Neural progenitor cell (in vitro differentiated cells): ENCODE measurements around the gene NDUFB7. TPM values are rescaled to one million over a fixed set of nuclear protein-coding genes. Genes with fewer than 3 reads are reported as not detected.

Experiments used
- DNase-seq: peaks from one replicate; pipeline ENCODE4 v3.0.0-alpha.2; 2016; ENCODE audit warnings: low spot score
- H2AFZ ChIP-seq: fragments of 200-600 bp; sonication (generic); replicated peaks from 2 replicates; pipeline ENCODE4 v1.6.1; 2016; ENCODE audit warnings: antibody characterized with exemption
- H3F3A ChIP-seq: fragments of 200-600 bp; sonication (generic); 2 replicates; pipeline ENCODE4 v1.6.1; 2016; ENCODE audit warnings: antibody characterized with exemption, low read depth
- H3K27ac ChIP-seq: fragments of 200-600 bp; sonication (generic); 2 replicates; pipeline ENCODE4 v1.5.1; 2016; ENCODE audit warnings: mild to moderate bottlenecking
- H3K27me3 ChIP-seq: fragments of 200-600 bp; sonication (generic); 2 replicates; pipeline ENCODE4 v1.6.1; 2016; ENCODE audit warnings: mild to moderate bottlenecking, moderate library complexity
- H3K36me3 ChIP-seq: fragments of 200-600 bp; sonication (generic); 2 replicates; pipeline ENCODE4 v1.5.1; 2016
- H3K4me1 ChIP-seq: fragments of 200-600 bp; sonication (generic); 2 replicates; pipeline ENCODE4 v1.6.1; 2016; ENCODE audit warnings: mixed run types
- H3K4me2 ChIP-seq: fragments of 200-600 bp; sonication (generic); 2 replicates; pipeline ENCODE4 v1.6.1; 2016
- H3K4me3 ChIP-seq: fragments of 200-600 bp; sonication (generic); 2 replicates; pipeline ENCODE4 v1.5.1; 2016
- H3K79me2 ChIP-seq: fragments of 200-600 bp; sonication (generic); 2 replicates; pipeline ENCODE4 v1.6.1; 2016; ENCODE audit warnings: low read depth
- H3K9ac ChIP-seq: fragments of 200-600 bp; sonication (generic); 2 replicates; pipeline ENCODE4 v1.6.1; 2016
- H3K9me3 ChIP-seq: fragments of 200-600 bp; sonication (generic); 2 replicates; pipeline ENCODE4 v1.5.1; 2016; ENCODE audit warnings: low read depth
- H4K20me1 ChIP-seq: fragments of 200-600 bp; sonication (generic); 2 replicates; pipeline ENCODE4 v1.6.1; 2016; ENCODE audit warnings: low read depth
- H3K27ac Mint-ChIP-seq: 3 replicates; pipeline ENCODE4 v1.8.0; 2021; ENCODE audit warnings: mixed read lengths
- H3K27me3 Mint-ChIP-seq: 2 replicates; pipeline ENCODE4 v1.8.0; 2022; ENCODE audit warnings: low read depth, mild to moderate bottlenecking, inconsistent platforms, moderate library complexity, mixed read lengths; ENCODE audit not compliant: insufficient read depth
- H3K36me3 Mint-ChIP-seq: 3 replicates; pipeline ENCODE4 v1.8.0; 2021; ENCODE audit warnings: mixed read lengths
- H3K4me1 Mint-ChIP-seq: 3 replicates; pipeline ENCODE4 v1.8.0; 2021; ENCODE audit warnings: mixed read lengths
- H3K4me3 Mint-ChIP-seq: 3 replicates; pipeline ENCODE4 v1.8.0; 2021; ENCODE audit warnings: mild to moderate bottlenecking, moderate library complexity, mixed read lengths
- H3K9me3 Mint-ChIP-seq: 3 replicates; pipeline ENCODE4 v1.8.0; 2020; ENCODE audit warnings: mixed read lengths
- EZH2 ChIP-seq: fragments of 200-600 bp; sonication (generic); IDR thresholded peaks from 2 replicates; pipeline ENCODE4 v1.6.1; 2017; ENCODE audit warnings: antibody characterized with exemption, mild to moderate bottlenecking, moderate library complexity
- EZH2phosphoT487 ChIP-seq: fragments of 200-600 bp; sonication (generic); IDR thresholded peaks from 2 replicates; pipeline ENCODE4 v1.6.1; 2017; ENCODE audit warnings: antibody characterized with exemption
- total RNA-seq: library from RNA; depleted of rRNA; stranded (reverse); fragments of >200 nt; gene quantifications from 2 replicates; pipeline ENCODE4 v1.2.3, GENCODE V29; 2015; ENCODE audit warnings: low replicate concordance
- TF ChIP-seq, protein P1 (sequence below): fragments of 200-600 bp; sonication (generic); IDR thresholded peaks from 2 replicates; pipeline ENCODE4 v1.5.1; 2017; ENCODE audit warnings: antibody characterized with exemption, mild to moderate bottlenecking

The NDUFB7 gene
- total RNA-seq, 1 donor from 2014 or later = 38.0 TPM

DNA sequence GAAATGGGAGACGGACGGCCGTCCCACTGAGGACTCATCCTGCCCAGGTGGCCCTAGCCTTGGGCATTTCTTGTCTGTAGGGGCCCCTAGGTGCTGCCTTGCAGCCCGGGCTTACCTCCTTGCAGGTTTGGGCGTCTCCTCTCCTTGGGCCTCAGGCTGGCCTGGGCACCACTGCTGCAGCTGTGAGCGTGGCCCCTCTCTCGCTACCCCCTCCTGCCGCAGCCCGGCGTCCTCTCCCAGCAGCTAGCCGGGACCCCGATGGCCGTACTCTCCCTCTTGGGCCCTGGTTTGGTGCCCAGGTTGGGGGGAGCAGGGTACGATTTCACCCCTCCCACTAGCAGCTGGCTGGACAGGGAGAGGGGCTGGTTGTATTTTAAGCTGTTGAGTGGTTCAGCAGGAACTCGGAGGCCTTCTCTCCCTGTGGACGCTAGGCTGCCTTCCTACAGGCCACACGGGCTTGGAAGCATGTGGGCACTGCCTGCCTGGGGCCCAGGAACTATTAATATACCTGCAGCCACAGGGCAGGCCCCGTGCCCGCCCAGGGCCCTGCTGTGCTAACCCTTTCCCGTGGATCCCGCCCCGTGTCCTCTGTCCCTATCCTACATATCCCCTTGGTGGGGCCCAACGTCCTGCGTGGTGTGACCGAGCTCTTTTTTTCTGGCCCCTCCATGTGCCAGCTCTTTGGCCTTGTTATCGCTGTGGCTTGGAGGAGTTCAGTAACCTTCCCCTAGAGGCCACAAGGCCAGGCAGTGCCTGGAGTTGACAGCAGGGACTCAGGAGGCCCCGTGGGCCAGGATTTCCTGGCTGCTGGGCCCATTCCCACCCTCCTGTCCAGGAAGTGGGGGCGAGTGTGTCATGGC lies 11.7 kb downstream of the NDUFB7 start:
- peak overlapping the region; percentile 53 for H3K27ac ChIP-seq
- TF ChIP-seq EZH2phosphoT487 = no peak
- TF ChIP-seq, protein P1, sequence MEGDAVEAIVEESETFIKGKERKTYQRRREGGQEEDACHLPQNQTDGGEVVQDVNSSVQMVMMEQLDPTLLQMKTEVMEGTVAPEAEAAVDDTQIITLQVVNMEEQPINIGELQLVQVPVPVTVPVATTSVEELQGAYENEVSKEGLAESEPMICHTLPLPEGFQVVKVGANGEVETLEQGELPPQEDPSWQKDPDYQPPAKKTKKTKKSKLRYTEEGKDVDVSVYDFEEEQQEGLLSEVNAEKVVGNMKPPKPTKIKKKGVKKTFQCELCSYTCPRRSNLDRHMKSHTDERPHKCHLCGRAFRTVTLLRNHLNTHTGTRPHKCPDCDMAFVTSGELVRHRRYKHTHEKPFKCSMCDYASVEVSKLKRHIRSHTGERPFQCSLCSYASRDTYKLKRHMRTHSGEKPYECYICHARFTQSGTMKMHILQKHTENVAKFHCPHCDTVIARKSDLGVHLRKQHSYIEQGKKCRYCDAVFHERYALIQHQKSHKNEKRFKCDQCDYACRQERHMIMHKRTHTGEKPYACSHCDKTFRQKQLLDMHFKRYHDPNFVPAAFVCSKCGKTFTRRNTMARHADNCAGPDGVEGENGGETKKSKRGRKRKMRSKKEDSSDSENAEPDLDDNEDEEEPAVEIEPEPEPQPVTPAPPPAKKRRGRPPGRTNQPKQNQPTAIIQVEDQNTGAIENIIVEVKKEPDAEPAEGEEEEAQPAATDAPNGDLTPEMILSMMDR = no peak
- no peak for TF ChIP-seq EZH2

DNA sequence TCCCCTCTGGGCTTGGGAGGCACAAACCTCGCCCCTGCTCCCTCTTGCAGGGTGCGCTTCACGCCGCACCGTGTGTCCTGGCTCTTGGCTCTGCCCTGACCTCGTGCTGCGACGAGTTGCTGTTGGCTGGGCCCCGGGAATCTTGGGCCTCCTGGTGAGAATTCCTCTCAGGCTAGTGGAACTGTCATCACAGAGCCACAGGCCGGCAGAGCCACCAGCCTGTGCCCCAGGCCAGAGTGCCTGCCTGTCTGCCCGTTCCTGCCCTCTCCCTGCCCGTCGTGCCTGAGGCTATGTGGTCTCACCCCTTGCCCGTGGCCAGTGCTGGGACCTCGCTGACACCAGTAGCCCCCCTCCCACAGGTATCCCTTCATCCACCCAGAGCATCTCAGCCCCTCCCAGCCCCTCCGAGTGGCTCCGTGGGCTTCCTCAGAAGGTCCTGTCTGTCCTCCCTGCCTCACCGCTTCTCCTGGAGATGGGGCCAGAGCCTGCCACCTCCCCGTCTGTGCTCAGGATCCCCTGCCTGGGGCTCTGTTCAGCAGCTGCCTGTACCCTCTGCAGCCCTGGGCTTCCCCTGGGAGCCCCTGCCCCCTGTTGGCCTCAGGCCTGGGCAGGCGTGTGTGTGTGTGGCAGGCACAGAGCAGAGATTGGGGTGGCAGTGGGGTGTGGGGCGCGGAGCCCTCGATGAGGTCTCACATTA lies 13.3 kb downstream of the NDUFB7 start:
- no peaks in the 10 kb centered on the region for H3K36me3 ChIP-seq
- no peak for DNase-seq
- Mint-ChIP-seq H3K4me1 (peaks cover 26% of the 10 kb centered on the region), H3K9me3 (no peaks in the 10 kb centered on the region), H3K27ac (no peak overlapping the region), H3K36me3 (no peaks in the 10 kb centered on the region), H3K4me3 (no peak overlapping the region), H3K27me3 (no peaks in the 10 kb centered on the region)
- peaks cover 75% of the 10 kb centered on the region for H3K79me2 ChIP-seq
- H3K9ac ChIP-seq = no peak overlapping the region
- H3K4me3 ChIP-seq = no peak overlapping the region
- no peaks in the 10 kb centered on the region for H3K9me3 ChIP-seq
- peaks cover 92% of the 10 kb centered on the region for H4K20me1 ChIP-seq
- peaks cover 34% of the 10 kb centered on the region for H3K4me1 ChIP-seq
- no peak overlapping the region for H3K27ac ChIP-seq
- H3F3A ChIP-seq = peaks cover 15% of the 10 kb centered on the region
- no peak for TF ChIP-seq EZH2
- TF ChIP-seq EZH2phosphoT487 = no peak
- TF ChIP-seq, protein P1 = no peak
- H3K27me3 ChIP-seq = no peaks in the 10 kb centered on the region
- H3K4me2 ChIP-seq = no peak overlapping the region
- no peak overlapping the region for H2AFZ ChIP-seq

More for the DNA sequence above, 11.7 kb downstream of the NDUFB7 start:
- Mint-ChIP-seq H3K4me3 (no peak overlapping the region), H3K27me3 (peaks cover 3% of the 10 kb centered on the region), H3K36me3 (no peaks in the 10 kb centered on the region), H3K9me3 (no peaks in the 10 kb centered on the region), H3K27ac (peak overlapping the region; percentile 79), H3K4me1 (peaks cover 20% of the 10 kb centered on the region)
- H3K4me3 ChIP-seq = no peak overlapping the region
- H3K4me1 ChIP-seq = peaks cover 34% of the 10 kb centered on the region
- H3K9me3 ChIP-seq = no peaks in the 10 kb centered on the region
- peaks cover 77% of the 10 kb centered on the region for H4K20me1 ChIP-seq
- H3K9ac ChIP-seq = peak overlapping the region; percentile 45
- no peak overlapping the region for H3K4me2 ChIP-seq
- H3K27me3 ChIP-seq = no peaks in the 10 kb centered on the region
- H2AFZ ChIP-seq = no peak overlapping the region
- H3F3A ChIP-seq = peaks cover 22% of the 10 kb centered on the region
- H3K36me3 ChIP-seq = no peaks in the 10 kb centered on the region
- no peak for DNase-seq
- peaks cover 59% of the 10 kb centered on the region for H3K79me2 ChIP-seq

DNA sequence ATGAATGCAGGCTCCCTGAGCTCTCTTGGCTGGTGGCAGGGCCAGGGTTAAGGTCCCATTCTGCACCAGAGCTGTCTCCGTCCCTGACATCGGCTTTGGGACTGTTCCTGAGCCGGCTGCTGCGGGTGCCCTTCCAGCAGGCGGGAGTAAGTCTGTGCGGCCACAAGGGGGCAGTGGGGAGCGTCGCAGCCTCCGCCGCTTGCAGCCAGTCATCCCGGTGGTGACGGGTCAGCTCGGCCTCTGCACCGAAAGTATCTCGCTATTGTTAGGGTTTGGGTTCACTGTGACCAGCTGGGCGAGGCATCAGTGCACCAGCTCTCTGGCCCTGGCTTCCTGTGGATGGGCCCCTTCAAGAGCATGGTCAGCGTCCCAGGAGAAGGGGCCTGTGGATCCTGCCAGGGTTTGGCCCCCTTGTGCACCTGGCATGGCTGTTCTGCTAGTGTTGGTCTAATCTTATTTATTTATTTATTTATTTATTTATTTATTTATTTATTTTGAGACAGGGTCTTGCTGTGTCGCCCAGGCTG lies 15.1 kb downstream of the NDUFB7 start:
- H3K4me3 Mint-ChIP-seq = peak overlapping the region; percentile 69
- H3K27ac Mint-ChIP-seq = no peak overlapping the region

More for the DNA sequence above, 15.1 kb downstream of the NDUFB7 start:
- H4K20me1 ChIP-seq = peaks cover 87% of the 10 kb centered on the region
- no peaks in the 10 kb centered on the region for H3K36me3 Mint-ChIP-seq
- H2AFZ ChIP-seq = no peak overlapping the region
- peak overlapping the region; percentile 56 for H3K4me2 ChIP-seq
- peaks cover 21% of the 10 kb centered on the region for H3K4me1 ChIP-seq
- H3K27me3 Mint-ChIP-seq = no peaks in the 10 kb centered on the region
- no peak overlapping the region for H3K9ac ChIP-seq
- no peaks in the 10 kb centered on the region for H3K9me3 Mint-ChIP-seq
- no peaks in the 10 kb centered on the region for H3K9me3 ChIP-seq
- H3K27me3 ChIP-seq = no peaks in the 10 kb centered on the region
- H3K36me3 ChIP-seq = no peaks in the 10 kb centered on the region
- TF ChIP-seq, protein P1 = peak; percentile 94
- TF ChIP-seq EZH2 = no peak
- H3K27ac ChIP-seq = no peak overlapping the region
- H3K4me3 ChIP-seq = no peak overlapping the region
- H3K4me1 Mint-ChIP-seq = peaks cover 18% of the 10 kb centered on the region
- H3K79me2 ChIP-seq = peaks cover 84% of the 10 kb centered on the region
- H3F3A ChIP-seq = peaks cover 13% of the 10 kb centered on the region
- peak; percentile 91 for DNase-seq
